ENCODE results near the gene FOXL2NB.

- TF ChIP-seq, protein P1, sequence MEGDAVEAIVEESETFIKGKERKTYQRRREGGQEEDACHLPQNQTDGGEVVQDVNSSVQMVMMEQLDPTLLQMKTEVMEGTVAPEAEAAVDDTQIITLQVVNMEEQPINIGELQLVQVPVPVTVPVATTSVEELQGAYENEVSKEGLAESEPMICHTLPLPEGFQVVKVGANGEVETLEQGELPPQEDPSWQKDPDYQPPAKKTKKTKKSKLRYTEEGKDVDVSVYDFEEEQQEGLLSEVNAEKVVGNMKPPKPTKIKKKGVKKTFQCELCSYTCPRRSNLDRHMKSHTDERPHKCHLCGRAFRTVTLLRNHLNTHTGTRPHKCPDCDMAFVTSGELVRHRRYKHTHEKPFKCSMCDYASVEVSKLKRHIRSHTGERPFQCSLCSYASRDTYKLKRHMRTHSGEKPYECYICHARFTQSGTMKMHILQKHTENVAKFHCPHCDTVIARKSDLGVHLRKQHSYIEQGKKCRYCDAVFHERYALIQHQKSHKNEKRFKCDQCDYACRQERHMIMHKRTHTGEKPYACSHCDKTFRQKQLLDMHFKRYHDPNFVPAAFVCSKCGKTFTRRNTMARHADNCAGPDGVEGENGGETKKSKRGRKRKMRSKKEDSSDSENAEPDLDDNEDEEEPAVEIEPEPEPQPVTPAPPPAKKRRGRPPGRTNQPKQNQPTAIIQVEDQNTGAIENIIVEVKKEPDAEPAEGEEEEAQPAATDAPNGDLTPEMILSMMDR (IDR thresholded peaks at IDR 0.05), result no peak
- no peak for TF ChIP-seq POLR2A (IDR thresholded peaks at IDR 0.05)
Observed at GRCh38 chr3:138901567-138901966, 45.5 kb upstream of the FOXL2NB start.
